ENCODE data around the gene SKP1.
"Not testable (repeated sequence)": the region's sequence is repeated elsewhere in the genome, so short reads cannot be mapped to it uniquely, and the experiment has no call there.

The SKP1 gene

GRCh38 chr5:134215757-134216156, 39.0 kb upstream of the SKP1 start:
- CTCF ChIA-PET: interaction anchor here (0.8 to 1.6 kb wide), 2 partner anchors 10 to 32 kb away, joined by 3 to 5 read pairs; no protein-coding TSS in a partner anchor
- TF ChIP-seq, protein P1, sequence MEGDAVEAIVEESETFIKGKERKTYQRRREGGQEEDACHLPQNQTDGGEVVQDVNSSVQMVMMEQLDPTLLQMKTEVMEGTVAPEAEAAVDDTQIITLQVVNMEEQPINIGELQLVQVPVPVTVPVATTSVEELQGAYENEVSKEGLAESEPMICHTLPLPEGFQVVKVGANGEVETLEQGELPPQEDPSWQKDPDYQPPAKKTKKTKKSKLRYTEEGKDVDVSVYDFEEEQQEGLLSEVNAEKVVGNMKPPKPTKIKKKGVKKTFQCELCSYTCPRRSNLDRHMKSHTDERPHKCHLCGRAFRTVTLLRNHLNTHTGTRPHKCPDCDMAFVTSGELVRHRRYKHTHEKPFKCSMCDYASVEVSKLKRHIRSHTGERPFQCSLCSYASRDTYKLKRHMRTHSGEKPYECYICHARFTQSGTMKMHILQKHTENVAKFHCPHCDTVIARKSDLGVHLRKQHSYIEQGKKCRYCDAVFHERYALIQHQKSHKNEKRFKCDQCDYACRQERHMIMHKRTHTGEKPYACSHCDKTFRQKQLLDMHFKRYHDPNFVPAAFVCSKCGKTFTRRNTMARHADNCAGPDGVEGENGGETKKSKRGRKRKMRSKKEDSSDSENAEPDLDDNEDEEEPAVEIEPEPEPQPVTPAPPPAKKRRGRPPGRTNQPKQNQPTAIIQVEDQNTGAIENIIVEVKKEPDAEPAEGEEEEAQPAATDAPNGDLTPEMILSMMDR (IDR thresholded peaks at IDR 0.05; ENCODE audit: control extremely low read depth, extremely low read depth, low read depth, missing control alignments): no peak
- DNase-seq (ENCODE audit: extremely low spot score): no peak
- POLR2A ChIA-PET: no interaction called here

- CTCF ChIA-PET: interaction anchor here (0.7 to 5.7 kb wide), 6 partner anchors 11 to 105 kb away, joined by 3 to 34 read pairs (median 10); no protein-coding TSS in a partner anchor
- POLR2A ChIA-PET: interaction anchor here (0.7 kb wide), 1 partner anchor 111 kb away, joined by 4 read pairs; no protein-coding TSS in a partner anchor
- DNase-seq (ENCODE audit: extremely low spot score): not testable (repeated sequence)
Measured at GRCh38 chr5:134211263-134212031, 34.7 kb upstream of the SKP1 start.

DNA sequence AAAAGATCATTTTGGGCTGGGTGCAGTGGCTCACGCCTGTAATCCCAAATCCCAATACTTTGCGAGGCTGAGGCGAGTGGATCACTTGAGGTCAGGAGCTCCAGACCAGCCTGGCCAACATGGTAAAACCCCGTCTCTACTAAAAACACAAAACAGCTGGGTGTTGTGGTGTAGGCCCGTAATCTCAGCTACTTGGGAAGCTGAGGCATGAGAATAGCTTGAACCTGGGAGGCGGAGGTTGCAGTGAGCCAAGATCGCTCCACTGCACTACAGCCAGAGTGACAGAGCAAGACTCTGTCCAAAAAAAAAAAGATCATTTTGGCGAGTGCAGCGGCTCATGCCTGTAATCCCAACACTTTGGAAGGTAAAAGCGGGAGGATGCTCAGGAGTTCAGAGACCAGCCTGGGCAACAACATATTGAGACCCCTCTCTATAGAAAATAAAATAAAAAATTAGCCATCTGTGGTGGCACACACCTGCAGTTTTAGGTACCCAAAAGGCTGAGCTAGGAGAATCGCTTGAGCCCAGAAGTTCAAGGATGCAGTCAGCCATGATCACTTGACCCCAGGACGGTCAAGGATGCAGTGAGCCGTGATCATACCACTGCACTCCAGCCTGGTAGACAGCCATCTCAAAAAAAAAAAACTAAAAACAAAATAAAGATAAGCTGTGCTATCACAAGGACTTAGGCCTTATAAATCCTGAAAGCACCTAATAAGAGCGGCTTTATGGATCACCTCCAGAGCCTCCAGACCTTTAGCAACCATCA, 32.9 kb upstream of the SKP1 start:
- CTCF ChIA-PET: interaction anchor here (0.8 to 5.7 kb wide), 13 partner anchors 9 to 82 kb away, joined by 3 to 34 read pairs (median 3); no protein-coding TSS in a partner anchor
- POLR2A ChIA-PET: interaction anchor here (1.0 to 1.1 kb wide), 3 partner anchors 10 to 44 kb away, joined by 3 read pairs; no protein-coding TSS in a partner anchor
- no peak for DNase-seq (ENCODE audit: extremely low spot score)
- TF ChIP-seq, protein P1 (IDR thresholded peaks at IDR 0.05; ENCODE audit: control extremely low read depth, extremely low read depth, low read depth, missing control alignments): no peak

DNA sequence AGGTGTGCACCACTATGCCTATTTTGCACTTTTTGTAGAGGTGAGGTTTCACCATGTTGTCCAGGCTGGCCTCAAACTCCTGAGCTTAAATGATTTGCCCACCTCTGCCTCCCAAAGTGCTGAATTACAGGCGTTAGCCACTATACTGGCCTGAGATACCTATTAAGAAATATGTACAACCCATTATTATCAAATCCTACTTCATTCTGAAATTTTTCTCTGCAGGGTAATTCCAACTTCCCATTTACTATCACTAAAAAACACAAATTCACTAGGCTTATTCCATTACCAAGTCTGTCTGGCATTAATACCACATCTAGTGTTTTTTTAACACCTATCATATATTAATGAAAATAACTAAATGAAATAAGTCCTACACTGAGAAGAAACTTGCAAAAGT, 30.9 kb upstream of the SKP1 start:
- POLR2A ChIA-PET: interaction anchor here (1.8 kb wide), 1 partner anchor 31 kb away, joined by 4 read pairs; the partner anchor contains the start of gene SKP1
- DNase-seq (ENCODE audit: extremely low spot score): no peak
- TF ChIP-seq, protein P1 (IDR thresholded peaks at IDR 0.05; ENCODE audit: control extremely low read depth, extremely low read depth, low read depth, missing control alignments): no peak
- CTCF ChIA-PET: interaction anchor here (1.0 to 5.7 kb wide), 7 partner anchors 13 to 96 kb away, joined by 3 to 34 read pairs (median 7); no protein-coding TSS in a partner anchor

DNA sequence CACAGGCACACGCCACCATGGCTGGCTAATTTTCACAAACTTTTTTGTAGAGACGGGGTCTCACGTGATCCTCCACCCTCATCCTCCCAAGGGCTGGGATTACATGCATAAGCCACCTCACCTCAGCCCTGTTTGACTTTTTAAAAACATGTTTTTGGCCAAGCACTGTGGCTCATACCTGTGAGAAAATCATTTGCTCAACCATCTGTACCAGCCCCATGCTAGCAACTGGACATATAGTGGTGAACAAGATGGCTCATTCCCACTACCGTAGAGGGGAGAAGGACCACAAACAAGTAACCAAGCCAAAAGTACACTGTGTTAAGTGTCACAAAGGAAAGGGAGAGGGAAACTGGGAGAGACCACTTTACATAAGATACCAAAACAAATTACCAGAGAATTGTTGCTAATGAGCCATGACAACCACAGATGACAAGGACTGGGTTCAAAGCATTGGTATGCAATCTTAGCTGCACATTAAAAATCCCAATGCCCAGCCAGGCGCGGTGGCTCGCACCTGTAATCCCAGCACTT, 29.9 kb upstream of the SKP1 start:
- ChIA-PET CTCF (interaction anchor here (0.9 to 5.7 kb wide), 7 partner anchors 9 to 222 kb away, joined by 3 to 34 read pairs (median 3); no protein-coding TSS in a partner anchor), POLR2A (interaction anchor here (1.8 kb wide), 1 partner anchor 30 kb away, joined by 4 read pairs; the partner anchor contains the start of gene SKP1)
- DNase-seq (ENCODE audit: extremely low spot score): no peak
- TF ChIP-seq, protein P1 (IDR thresholded peaks at IDR 0.05; ENCODE audit: control extremely low read depth, extremely low read depth, low read depth, missing control alignments): no peak

DNA sequence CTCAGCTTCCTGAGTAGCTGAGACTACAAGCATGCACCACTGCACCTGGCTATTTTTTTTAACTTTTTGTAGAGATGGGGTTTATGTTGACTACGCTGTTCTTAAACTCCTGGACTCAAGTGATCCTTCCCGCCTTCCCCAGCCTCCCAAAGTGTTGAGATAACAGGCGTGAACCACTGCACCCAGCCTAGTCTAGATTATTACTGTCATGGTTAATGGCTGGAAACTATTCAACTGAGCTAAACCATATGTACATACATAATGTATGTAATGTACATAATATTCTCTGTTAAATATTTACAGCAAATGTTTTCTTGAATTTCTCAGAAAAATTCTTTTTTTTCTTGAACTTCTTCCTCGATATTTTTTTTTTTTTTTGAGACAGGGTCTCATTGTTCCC, 27.8 kb upstream of the SKP1 start:
- CTCF ChIA-PET: interaction anchor here (1.0 to 4.2 kb wide), 8 partner anchors 10 to 85 kb away, joined by 4 to 12 read pairs (median 4); no protein-coding TSS in a partner anchor
- POLR2A ChIA-PET: interaction anchor here (1.2 kb wide), 1 partner anchor 39 kb away, joined by 4 read pairs; no protein-coding TSS in a partner anchor
- TF ChIP-seq, protein P1 (IDR thresholded peaks at IDR 0.05; ENCODE audit: control extremely low read depth, extremely low read depth, low read depth, missing control alignments): no peak
- DNase-seq (ENCODE audit: extremely low spot score): no peak
